Mesothelial cell of epicardium (in vitro differentiated cells): Measurements from ENCODE around the gene LONRF3. TPM values are rescaled to one million over a fixed set of nuclear protein-coding genes. Genes with fewer than 3 reads are reported as not detected.

Experiments
- DNase-seq, 2 experiments: peaks; one replicate each; pipeline ENCODE4 v3.0.0; 2021; ENCODE audit warnings: low spot score in 2 of 2; ENCODE audit not compliant: unreplicated experiment in 2 of 2
- H3K27ac Mint-ChIP-seq: 2 replicates; pipeline ENCODE4 v1.8.0; 2021; ENCODE audit warnings: mixed read lengths
- H3K27me3 Mint-ChIP-seq: 2 replicates; pipeline ENCODE4 v1.8.0; 2021; ENCODE audit warnings: low read depth, mixed read lengths
- H3K36me3 Mint-ChIP-seq: 2 replicates; pipeline ENCODE4 v1.8.0; 2021; ENCODE audit warnings: mixed read lengths
- H3K4me1 Mint-ChIP-seq: 2 replicates; pipeline ENCODE4 v1.8.0; 2021; ENCODE audit warnings: mixed read lengths
- H3K4me3 Mint-ChIP-seq: 2 replicates; pipeline ENCODE4 v1.8.0; 2021; ENCODE audit warnings: mild to moderate bottlenecking, moderate library complexity, mixed read lengths
- H3K9me3 Mint-ChIP-seq: 2 replicates; pipeline ENCODE4 v1.8.0; 2021; ENCODE audit warnings: mixed read lengths
- total RNA-seq: library from RNA; stranded (reverse); gene quantifications from 3 replicates; pipeline ENCODE4 v1.2.1, GENCODE V29; 2021
- TF ChIP-seq, protein P1 (sequence below): fragments of 200-600 bp; sonication (generic); IDR thresholded peaks from one replicate; pipeline ENCODE4 v1.5.0; 2021; ENCODE audit warnings: antibody characterized with exemption; ENCODE audit not compliant: unreplicated experiment

LONRF3 gene
- total RNA-seq, 1 donor from 2014 or later = 1.6 TPM

DNA sequence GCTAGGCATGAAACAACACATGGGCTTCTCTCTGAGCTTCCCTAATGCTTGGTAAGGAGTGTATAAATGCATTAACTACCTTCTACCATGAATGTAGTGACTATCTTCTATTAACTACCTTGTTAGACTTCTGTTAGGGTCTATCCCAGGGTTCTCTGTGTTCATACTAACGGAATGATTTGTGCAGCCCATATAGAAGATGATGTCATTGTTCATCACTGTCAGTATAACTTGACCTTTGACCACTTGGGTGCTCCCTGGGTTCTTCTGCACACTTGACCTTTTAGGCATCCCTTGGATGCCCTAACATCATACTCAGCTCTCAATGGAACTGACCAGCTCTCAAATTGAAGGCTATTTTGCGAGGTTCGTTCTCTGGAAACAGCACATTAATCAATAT, 67.6 kb downstream of the LONRF3 start:
- H3K4me1 Mint-ChIP-seq = no peaks in the 10 kb centered on the region
- no peak overlapping the region for H3K27ac Mint-ChIP-seq
- TF ChIP-seq, protein P1, sequence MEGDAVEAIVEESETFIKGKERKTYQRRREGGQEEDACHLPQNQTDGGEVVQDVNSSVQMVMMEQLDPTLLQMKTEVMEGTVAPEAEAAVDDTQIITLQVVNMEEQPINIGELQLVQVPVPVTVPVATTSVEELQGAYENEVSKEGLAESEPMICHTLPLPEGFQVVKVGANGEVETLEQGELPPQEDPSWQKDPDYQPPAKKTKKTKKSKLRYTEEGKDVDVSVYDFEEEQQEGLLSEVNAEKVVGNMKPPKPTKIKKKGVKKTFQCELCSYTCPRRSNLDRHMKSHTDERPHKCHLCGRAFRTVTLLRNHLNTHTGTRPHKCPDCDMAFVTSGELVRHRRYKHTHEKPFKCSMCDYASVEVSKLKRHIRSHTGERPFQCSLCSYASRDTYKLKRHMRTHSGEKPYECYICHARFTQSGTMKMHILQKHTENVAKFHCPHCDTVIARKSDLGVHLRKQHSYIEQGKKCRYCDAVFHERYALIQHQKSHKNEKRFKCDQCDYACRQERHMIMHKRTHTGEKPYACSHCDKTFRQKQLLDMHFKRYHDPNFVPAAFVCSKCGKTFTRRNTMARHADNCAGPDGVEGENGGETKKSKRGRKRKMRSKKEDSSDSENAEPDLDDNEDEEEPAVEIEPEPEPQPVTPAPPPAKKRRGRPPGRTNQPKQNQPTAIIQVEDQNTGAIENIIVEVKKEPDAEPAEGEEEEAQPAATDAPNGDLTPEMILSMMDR = no peak
- H3K4me3 Mint-ChIP-seq = no peak overlapping the region
- H3K9me3 Mint-ChIP-seq = peaks cover 28% of the 10 kb centered on the region
- no peaks in the 10 kb centered on the region for H3K27me3 Mint-ChIP-seq
- no peak for DNase-seq
- H3K36me3 Mint-ChIP-seq = no peaks in the 10 kb centered on the region

- Mint-ChIP-seq H3K4me3 (no peak overlapping the region), H3K4me1 (no peaks in the 10 kb centered on the region), H3K36me3 (no peaks in the 10 kb centered on the region), H3K27ac (no peak overlapping the region), H3K9me3 (peaks cover 28% of the 10 kb centered on the region), H3K27me3 (no peaks in the 10 kb centered on the region)
- DNase-seq = no peak
- TF ChIP-seq, protein P1 = no peak
Observed at GRCh38 chrX:119042996-119043395, 68.6 kb downstream of the LONRF3 start.

DNA sequence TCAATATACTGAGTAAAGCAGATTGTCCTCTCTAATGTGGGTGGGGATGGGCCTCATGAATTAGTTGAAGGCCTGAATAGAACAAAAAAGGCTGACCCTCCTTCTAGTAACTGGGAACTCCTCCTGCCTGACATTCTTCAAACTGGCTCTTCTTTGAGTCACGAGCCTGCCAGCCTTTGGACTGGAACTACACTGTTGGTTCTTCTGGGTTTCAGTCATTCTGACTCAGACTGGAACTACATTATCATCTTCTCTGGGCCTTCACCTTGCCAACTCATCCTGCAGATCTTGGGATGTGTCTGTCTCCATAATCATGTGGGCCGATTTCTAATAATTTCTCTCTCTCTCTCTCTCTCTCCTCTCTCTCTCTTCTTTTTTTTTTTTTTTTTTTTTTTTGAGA, 71.5 kb downstream of the LONRF3 start:
- H3K4me3 Mint-ChIP-seq = no peak overlapping the region
- TF ChIP-seq, protein P1 = no peak
- no peaks in the 10 kb centered on the region for H3K27me3 Mint-ChIP-seq
- H3K27ac Mint-ChIP-seq = no peak overlapping the region
- H3K36me3 Mint-ChIP-seq = no peaks in the 10 kb centered on the region
- H3K9me3 Mint-ChIP-seq = peaks cover 50% of the 10 kb centered on the region
- H3K4me1 Mint-ChIP-seq = no peaks in the 10 kb centered on the region
- DNase-seq = no peak

- no peaks in the 10 kb centered on the region for H3K36me3 Mint-ChIP-seq
Observed at GRCh38 chrX:119055687-119056086, 81.3 kb downstream of the LONRF3 start.

GRCh38 chrX:119062750-119063374, 88.4 kb downstream of the LONRF3 start:
- peaks cover 32% of the 10 kb centered on the region for H3K9me3 Mint-ChIP-seq
- H3K27ac Mint-ChIP-seq = no peak overlapping the region
- peaks cover 9% of the 10 kb centered on the region for H3K4me1 Mint-ChIP-seq
- H3K4me3 Mint-ChIP-seq = no peak overlapping the region
- DNase-seq = no peak
- no peaks in the 10 kb centered on the region for H3K27me3 Mint-ChIP-seq
- no peaks in the 10 kb centered on the region for H3K36me3 Mint-ChIP-seq
- TF ChIP-seq, protein P1 = no peak

More at GRCh38 chrX:119055687-119056086, 81.3 kb downstream of the LONRF3 start:
- no peaks in the 10 kb centered on the region for H3K4me1 Mint-ChIP-seq
- TF ChIP-seq, protein P1 = no peak
- no peak overlapping the region for H3K27ac Mint-ChIP-seq
- no peaks in the 10 kb centered on the region for H3K27me3 Mint-ChIP-seq
- no peak overlapping the region for H3K4me3 Mint-ChIP-seq
- no peak for DNase-seq
- H3K9me3 Mint-ChIP-seq = peaks cover 22% of the 10 kb centered on the region
